Tibial artery (tissue), 4 donors: ENCODE measurements around the gene EXOC3L4.
"Not testable (repeated sequence)": the region's sequence is repeated elsewhere in the genome, so short reads cannot be mapped to it uniquely, and the experiment has no call there.

Source experiments
- DNase-seq, 2 donors: peaks; one replicate each; pipeline ENCODE4 v3.0.0-alpha.2; 2019
- H3K27ac ChIP-seq, 2 donors: fragments of 200-600 bp; sonication (generic) in 1 of 2; 1 replicate in 1 of 2; 2 replicates in 1 of 2; pipeline ENCODE4 v1.5.1; 2018 to 2019; ENCODE audit warnings: mild to moderate bottlenecking in 1 of 2
- H3K27me3 ChIP-seq, 2 donors: fragments of 200-600 bp; sonication (generic) in 1 of 2; one replicate each; pipeline versions ENCODE4 v1.5.1 to v1.6.0; 2016 to 2019
- H3K36me3 ChIP-seq, 3 donors: fragments of 200-600 bp; sonication (generic) in 2 of 3; one replicate each; pipeline ENCODE4 v1.5.1; 2016 to 2019; ENCODE audit warnings: mild to moderate bottlenecking in 2 of 3
- H3K4me1 ChIP-seq, 4 donors: fragments of 200-600 bp; sonication (generic) in 2 of 4; 1 replicate in 3 of 4; 2 replicates in 1 of 4; pipeline ENCODE4 v1.5.1; 2016 to 2019
- H3K4me3 ChIP-seq, 2 donors: fragments of 200-600 bp; sonication (generic) in 1 of 2; 1 replicate in 1 of 2; 2 replicates in 1 of 2; pipeline ENCODE4 v1.5.1; 2018 to 2019; ENCODE audit warnings: mild to moderate bottlenecking in 2 of 2
- H3K9me3 ChIP-seq, 3 donors: fragments of 200-600 bp; sonication (generic) in 1 of 3; one replicate each; pipeline ENCODE4 v1.5.1; 2016 to 2019
- intact Hi-C: fragments of 100-400 bp; cut with DNase I; formaldehyde crosslinking; loops from one replicate; pipeline ENCODE4 v1.15.0; 2023; ENCODE audit warnings: low total_unique reads
- TF ChIP-seq, protein P1 (sequence below), 2 experiments: fragments of 200-600 bp in 1 of 2; fragments of 450-650 bp in 1 of 2; IDR thresholded peaks; one replicate each; pipeline ENCODE4 v1.5.1; 2017 to 2019; ENCODE audit warnings: antibody characterized with exemption in 2 of 2, mild to moderate bottlenecking in 1 of 2, moderate library complexity in 1 of 2

The EXOC3L4 gene

DNA sequence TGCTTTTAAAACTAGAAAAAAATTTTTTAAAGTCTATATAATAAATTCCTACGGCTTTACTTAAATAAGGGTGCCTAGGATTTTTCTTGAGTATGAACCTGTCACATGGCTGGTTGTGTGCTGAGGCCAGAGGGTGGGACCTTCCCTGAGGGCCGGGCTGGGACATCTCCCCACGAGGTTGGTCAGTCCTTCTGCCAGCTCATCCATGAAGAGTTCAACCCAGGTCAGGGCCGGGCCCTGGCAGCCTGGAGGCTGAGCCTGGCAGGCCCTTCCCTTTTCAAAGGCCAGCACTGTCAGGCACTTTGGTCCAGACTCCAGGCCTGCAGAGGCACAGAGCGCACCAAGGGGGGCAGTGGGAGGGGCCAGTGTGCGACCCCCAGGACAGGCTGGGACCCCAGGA, 60.5 kb downstream of the EXOC3L4 start:
- DNase-seq, result peak; percentile 85 to 88
- intact Hi-C loops, result no loop called here
- Histone ChIP-seq H3K36me3 (no peaks in the 10 kb centered on the region), H3K9me3 (no peaks in the 10 kb centered on the region), H3K27me3 (peaks cover 0 to 4% of the 10 kb centered on the region in 2 donors), H3K4me1 (peaks cover 0 to 5% (median 0%) of the 10 kb centered on the region in 4 donors), H3K27ac (no peak overlapping the region), H3K4me3 (no peak overlapping the region)
- TF ChIP-seq, protein P1, sequence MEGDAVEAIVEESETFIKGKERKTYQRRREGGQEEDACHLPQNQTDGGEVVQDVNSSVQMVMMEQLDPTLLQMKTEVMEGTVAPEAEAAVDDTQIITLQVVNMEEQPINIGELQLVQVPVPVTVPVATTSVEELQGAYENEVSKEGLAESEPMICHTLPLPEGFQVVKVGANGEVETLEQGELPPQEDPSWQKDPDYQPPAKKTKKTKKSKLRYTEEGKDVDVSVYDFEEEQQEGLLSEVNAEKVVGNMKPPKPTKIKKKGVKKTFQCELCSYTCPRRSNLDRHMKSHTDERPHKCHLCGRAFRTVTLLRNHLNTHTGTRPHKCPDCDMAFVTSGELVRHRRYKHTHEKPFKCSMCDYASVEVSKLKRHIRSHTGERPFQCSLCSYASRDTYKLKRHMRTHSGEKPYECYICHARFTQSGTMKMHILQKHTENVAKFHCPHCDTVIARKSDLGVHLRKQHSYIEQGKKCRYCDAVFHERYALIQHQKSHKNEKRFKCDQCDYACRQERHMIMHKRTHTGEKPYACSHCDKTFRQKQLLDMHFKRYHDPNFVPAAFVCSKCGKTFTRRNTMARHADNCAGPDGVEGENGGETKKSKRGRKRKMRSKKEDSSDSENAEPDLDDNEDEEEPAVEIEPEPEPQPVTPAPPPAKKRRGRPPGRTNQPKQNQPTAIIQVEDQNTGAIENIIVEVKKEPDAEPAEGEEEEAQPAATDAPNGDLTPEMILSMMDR (IDR thresholded peaks at IDR 0.05), result no peak

DNA sequence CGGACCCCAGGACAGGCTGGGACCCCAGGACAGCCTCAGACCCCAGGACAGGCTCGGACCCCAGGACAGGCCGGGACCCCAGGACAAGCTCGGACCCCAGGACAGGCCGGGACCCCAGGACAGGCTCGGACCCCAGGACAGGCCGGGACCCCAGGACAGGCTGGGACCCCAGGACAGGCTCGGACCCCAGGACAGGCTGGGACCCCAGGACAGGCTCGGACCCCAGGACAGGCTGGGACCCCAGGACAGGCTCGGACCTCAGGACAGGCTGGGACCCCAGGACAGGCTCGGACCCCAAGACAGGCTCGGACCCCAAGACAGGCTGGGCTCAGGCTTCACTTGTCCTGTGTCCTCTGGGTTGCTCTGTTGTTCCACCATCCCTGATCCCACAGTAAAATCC, 60.9 kb downstream of the EXOC3L4 start:
- H3K4me3 ChIP-seq, DNase-seq, H3K9me3 ChIP-seq, H3K36me3 ChIP-seq, H3K4me1 ChIP-seq, H3K27me3 ChIP-seq, intact Hi-C loops, H3K27ac ChIP-seq: not testable (repeated sequence)

DNA sequence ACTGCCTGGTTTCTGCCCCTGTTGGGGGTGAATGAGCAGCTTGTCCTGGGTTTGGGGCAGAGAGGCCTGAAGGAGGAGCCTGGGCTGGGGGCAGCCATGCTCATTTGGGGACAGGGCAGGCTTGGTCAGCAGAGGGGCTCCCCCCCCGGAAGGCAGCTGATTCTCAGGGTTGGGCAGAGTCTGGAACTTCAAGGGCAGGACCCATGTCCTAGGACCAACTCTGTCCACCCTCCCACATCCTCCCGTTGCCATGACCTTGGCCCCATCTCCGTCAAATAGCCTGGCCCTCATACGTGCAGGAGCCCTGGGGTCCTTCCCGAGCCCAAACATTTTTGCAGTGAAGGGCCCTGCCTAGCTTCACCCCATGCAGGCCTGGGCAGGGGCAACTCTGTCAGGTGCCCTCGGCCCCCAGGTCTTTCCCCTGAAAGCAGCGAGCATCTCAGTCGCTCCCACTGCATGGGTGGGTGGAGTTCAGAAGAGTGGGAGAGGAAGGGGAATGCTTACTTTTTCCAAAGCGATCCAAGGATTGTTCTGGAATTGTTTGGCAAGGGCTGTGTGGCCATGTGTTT, 61.4 kb downstream of the EXOC3L4 start:
- TF ChIP-seq, protein P1 (IDR thresholded peaks at IDR 0.05), result no peak
- Histone ChIP-seq H3K4me3 (no peak overlapping the region), H3K9me3 (no peaks in the 10 kb centered on the region), H3K36me3 (no peaks in the 10 kb centered on the region), H3K4me1 (peaks cover 0 to 7% (median 2%) of the 10 kb centered on the region in 4 donors), H3K27ac (no peak overlapping the region), H3K27me3 (peaks cover 0 to 4% of the 10 kb centered on the region in 2 donors)
- DNase-seq, result no peak
- intact Hi-C loops, result no loop called here

DNA sequence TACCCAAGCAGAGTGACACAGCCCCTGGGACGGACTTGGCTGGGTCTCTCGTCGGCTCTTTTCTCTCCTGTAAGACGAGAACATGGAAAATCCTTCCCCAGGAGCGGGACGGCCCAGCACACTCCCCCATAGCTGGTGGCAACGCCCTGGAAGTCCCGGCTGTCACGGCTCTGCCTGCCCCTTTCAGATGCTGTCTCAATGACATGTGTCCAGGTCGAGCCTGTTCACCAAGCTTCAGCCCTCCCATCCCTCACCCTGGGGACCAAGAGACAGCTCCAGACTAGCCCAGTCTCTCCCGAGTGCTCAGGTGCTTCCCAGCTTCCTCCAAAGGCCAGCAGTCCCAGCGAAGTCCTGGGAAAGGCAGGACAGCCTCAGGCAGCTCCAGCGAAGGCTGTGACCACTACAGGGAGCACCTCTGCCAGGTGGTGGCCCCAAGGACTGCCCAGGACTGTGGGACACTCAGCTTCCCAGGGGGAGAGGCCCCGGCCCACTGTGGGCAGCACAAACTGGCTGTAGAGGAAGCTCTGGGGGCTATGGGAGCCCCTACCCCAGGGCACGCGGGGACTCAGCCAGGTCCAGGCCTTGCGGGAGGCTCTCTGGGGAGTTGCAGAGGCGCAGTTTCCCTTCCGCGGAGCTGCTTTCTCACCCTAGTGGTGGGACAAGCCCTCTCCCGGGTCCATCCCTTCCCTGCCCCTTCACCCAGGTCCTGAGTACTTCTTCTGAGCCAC, 62.3 kb downstream of the EXOC3L4 start:
- intact Hi-C loops, result no loop called here
- H3K4me3 ChIP-seq, result no peak overlapping the region
- TF ChIP-seq, protein P1 (IDR thresholded peaks at IDR 0.05), result no peak
- no peaks in the 10 kb centered on the region for H3K27me3 ChIP-seq
- H3K36me3 ChIP-seq, result no peaks in the 10 kb centered on the region
- no peak for DNase-seq
- H3K4me1 ChIP-seq, result peaks cover 0 to 15% (median 6%) of the 10 kb centered on the region in 4 donors
- H3K9me3 ChIP-seq, result no peaks in the 10 kb centered on the region
- H3K27ac ChIP-seq, result no peak overlapping the region

DNA sequence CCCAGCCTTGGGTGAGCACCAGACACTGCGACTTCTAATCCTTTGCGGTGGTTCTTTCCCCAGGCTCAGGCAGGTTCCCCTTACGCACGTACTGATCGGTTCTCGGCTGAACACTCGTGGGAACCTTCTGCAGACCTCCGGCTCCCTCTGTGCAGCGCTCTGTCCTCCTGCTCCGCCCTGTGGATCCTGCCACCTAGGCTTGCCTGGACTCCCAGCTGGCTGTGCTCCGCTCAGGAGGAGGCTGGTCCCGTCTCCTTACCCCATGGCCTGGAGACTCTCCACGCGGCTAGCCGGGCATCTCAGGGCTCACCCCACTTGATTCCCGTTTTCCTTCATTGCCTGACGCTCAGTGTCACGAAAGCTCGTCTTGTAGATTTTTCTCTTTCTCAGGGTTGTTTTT, 63.4 kb downstream of the EXOC3L4 start:
- DNase-seq, result no peak

DNA sequence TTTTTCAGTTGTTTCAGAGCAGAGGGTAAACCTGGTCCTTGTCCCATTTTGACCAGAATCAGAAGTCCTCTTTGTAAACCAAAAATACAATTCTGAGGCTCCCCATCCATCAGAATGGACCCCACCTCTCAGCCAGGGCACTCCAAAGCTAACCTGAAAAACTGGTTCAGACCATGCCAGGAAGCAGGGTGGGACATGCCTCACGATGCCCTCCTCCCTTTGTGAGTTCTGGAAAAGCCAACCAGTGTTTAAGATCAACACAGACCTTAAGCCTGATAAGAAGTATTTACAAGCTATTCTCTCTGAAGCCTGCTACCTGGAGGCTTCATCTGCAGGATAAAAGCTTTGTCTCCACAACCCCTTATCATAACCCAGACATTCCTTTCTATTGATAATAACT, 64.2 kb downstream of the EXOC3L4 start:
- TF ChIP-seq, protein P1 (IDR thresholded peaks at IDR 0.05), result no peak
- Histone ChIP-seq H3K9me3 (no peaks in the 10 kb centered on the region), H3K27me3 (no peaks in the 10 kb centered on the region), H3K4me3 (no peak overlapping the region), H3K27ac (no peak overlapping the region), H3K4me1 (peaks cover 0 to 15% (median 6%) of the 10 kb centered on the region in 4 donors), H3K36me3 (no peaks in the 10 kb centered on the region)
- intact Hi-C loops, result no loop called here
- DNase-seq, result no peak

More for the DNA sequence above, 63.4 kb downstream of the EXOC3L4 start:
- Histone ChIP-seq H3K4me1 (peaks cover 0 to 15% (median 6%) of the 10 kb centered on the region in 4 donors), H3K4me3 (no peak overlapping the region), H3K27ac (no peak overlapping the region), H3K27me3 (no peaks in the 10 kb centered on the region), H3K36me3 (no peaks in the 10 kb centered on the region), H3K9me3 (no peaks in the 10 kb centered on the region)
- TF ChIP-seq, protein P1 (IDR thresholded peaks at IDR 0.05), result no peak
- intact Hi-C loops, result no loop called here
